K562 (cell line): ENCODE measurements around the gene CEBPA. TPM values are rescaled to one million over a fixed set of nuclear protein-coding genes. Genes with fewer than 3 reads are reported as not detected.

ENCODE experiments used
- ATAC-seq: fragments of 200-7000 bp; cut with Tn5 transposase; 3 replicates; pipeline ENCODE4 v1.9.1; 2020; ENCODE audit warnings: moderate library complexity
- BruUV-seq: library from RNA; stranded (reverse); fragments of 400-500 nt; replicated peaks from 2 replicates; lab custom pipeline; 2021; lab: Mats Ljungman, UMichigan
- CTCF ChIA-PET: fragments of 300-600 bp; formaldehyde crosslinking; extraction: SDS; loops from one replicate; lab custom pipeline; 2021; ENCODE audit warnings: low intra/inter-chr PET ratio; lab: Yijun Ruan, JAX
- POLR2A ChIA-PET: fragments of 300-600, 350-650 bp; sonication (Branson Sonifier 250); formaldehyde crosslinking; extraction: SDS; loops from one replicate; lab custom pipeline; 2021; ENCODE audit warnings: antibody characterized with exemption, inconsistent platforms; lab: Yijun Ruan, JAX
- DNase-seq, 4 experiments: peaks; one replicate each; pipeline versions ENCODE4 v3.0.0 to v3.0.0-alpha.2; 2011 to 2018; ENCODE audit warnings: low spot score in 3 of 4, mixed read lengths in 3 of 4; ENCODE audit errors: extremely low read depth in 1 of 4
- FAIRE-seq: peaks from 2 replicates; lab custom pipeline; 2011; peaks lifted over from hg19 to GRCh38; lab: Jason Lieb, UNC
- H2AFZ ChIP-seq: 2 replicates; pipeline ENCODE4 v1.6.0; 2011; ENCODE audit warnings: low read depth, low read length, control low read depth, inconsistent platforms
- H3K27ac ChIP-seq: fragments of 200-600 bp; 3 replicates; pipeline ENCODE4 v1.8.0; 2011; ENCODE audit warnings: low read depth, mild to moderate bottlenecking, control low read depth, inconsistent platforms, low read length, moderate library complexity, mixed read lengths; ENCODE audit errors: extremely low read depth
- H3K27me3 ChIP-seq, 2 experiments: fragments of 300-600 bp in 1 of 2; 2 replicates in 1 of 2; 3 replicates in 1 of 2; pipeline versions ENCODE4 v1.6.0 to v1.8.0; 2011; ENCODE audit warnings: inconsistent platforms in 2 of 2, low read length in 2 of 2, mild to moderate bottlenecking in 1 of 2, mixed read lengths in 1 of 2, moderate library complexity in 1 of 2; ENCODE audit not compliant: control insufficient read depth in 2 of 2, insufficient read depth in 2 of 2
- H3K36me3 ChIP-seq: fragments of 300-600 bp; 3 replicates; pipeline ENCODE4 v1.8.0; 2011; ENCODE audit warnings: mild to moderate bottlenecking, low read length, inconsistent platforms; ENCODE audit not compliant: control insufficient read depth, insufficient read depth
- H3K4me1 ChIP-seq, 2 experiments: fragments of 200-600 bp in 1 of 2; replicated peaks in 1 of 2; 2 replicates in 1 of 2; 3 replicates in 1 of 2; pipeline versions ENCODE4 v1.5.1 to v1.8.0; 2011; ENCODE audit warnings: inconsistent platforms in 2 of 2, low read length in 2 of 2, mild to moderate bottlenecking in 1 of 2, mixed read lengths in 1 of 2, moderate library complexity in 1 of 2; ENCODE audit not compliant: control insufficient read depth in 2 of 2, insufficient read depth in 2 of 2
- H3K4me2 ChIP-seq: 2 replicates; pipeline ENCODE4 v1.6.1; 2011; ENCODE audit warnings: low read length, control low read depth, inconsistent platforms, mixed read lengths; ENCODE audit not compliant: insufficient read depth
- H3K4me3 ChIP-seq: fragments of 200-600 bp; sonication (generic), shearing (Covaris generic); 2 replicates; pipeline ENCODE4 v1.5.1; 2016; ENCODE audit warnings: control low read depth, inconsistent platforms
- H3K79me2 ChIP-seq: fragments of 200-600 bp; 3 replicates; pipeline ENCODE4 v1.8.0; 2011; ENCODE audit warnings: low read length, inconsistent platforms; ENCODE audit not compliant: control insufficient read depth, insufficient read depth
- H3K9ac ChIP-seq, 2 experiments: 2 replicates each; pipeline versions ENCODE4 v1.6.0 to v1.6.1; 2011; ENCODE audit warnings: low read depth in 2 of 2, low read length in 2 of 2, control low read depth in 1 of 2, inconsistent platforms in 1 of 2, mild to moderate bottlenecking in 1 of 2, mixed read lengths in 1 of 2; ENCODE audit not compliant: insufficient read depth in 1 of 2
- H3K9me1 ChIP-seq: one replicate; pipeline ENCODE4 v1.6.0; 2011; ENCODE audit warnings: inconsistent platforms, mild to moderate bottlenecking, low read length, moderate library complexity; ENCODE audit not compliant: control insufficient read depth, insufficient read depth
- H3K9me3 ChIP-seq: replicated peaks from 2 replicates; pipeline ENCODE4 v1.5.1; 2011; ENCODE audit warnings: low read depth, low read length, inconsistent platforms; ENCODE audit not compliant: control insufficient read depth, insufficient read depth
- H4K20me1 ChIP-seq: replicated peaks from 2 replicates; pipeline ENCODE4 v1.6.1; 2011; ENCODE audit warnings: low read length, inconsistent platforms, mixed read lengths; ENCODE audit not compliant: control insufficient read depth, insufficient read depth
- ARID1B ChIP-seq: fragments of 450-650 bp; IDR thresholded peaks from 2 replicates; pipeline ENCODE4 v1.6.1; 2016; ENCODE audit warnings: antibody characterized with exemption, mild to moderate bottlenecking, inconsistent platforms
- ATF7 ChIP-seq: fragments of 450-650 bp; IDR thresholded peaks from 2 replicates; pipeline ENCODE4 v1.7.1; 2014; ENCODE audit warnings: mild to moderate bottlenecking, moderate library complexity
- HDAC2 ChIP-seq: fragments of 450-650 bp; IDR thresholded peaks from 2 replicates; pipeline ENCODE4 v1.6.1; 2016; ENCODE audit warnings: mild to moderate bottlenecking
- NONO ChIP-seq, 2 experiments: fragments of 200-400 bp in 1 of 2; fragments of 450-650 bp in 1 of 2; formaldehyde crosslinking in 1 of 2; IDR thresholded peaks; 2 replicates each; pipeline ENCODE4 v1.6.1; 2017; ENCODE audit warnings: low read depth in 2 of 2, mild to moderate bottlenecking in 2 of 2, moderate library complexity in 2 of 2, low read length in 1 of 2
- SP2 ChIP-seq: IDR thresholded peaks from 2 replicates; pipeline ENCODE4 v1.6.1; 2011; ENCODE audit warnings: mild to moderate bottlenecking, low read depth, low read length, moderate library complexity; ENCODE audit not compliant: poor library complexity, severe bottlenecking; ENCODE audit errors: extremely low read depth
- SRSF1 ChIP-seq: fragments of 200-400 bp; formaldehyde crosslinking; IDR thresholded peaks from 2 replicates; pipeline ENCODE4 v1.6.1; 2017; ENCODE audit warnings: mild to moderate bottlenecking, low read depth, low read length, moderate library complexity
- ZEB2 ChIP-seq: fragments of 450-650 bp; IDR thresholded peaks from 2 replicates; pipeline ENCODE4 v1.6.1; 2016
- ZNF583 ChIP-seq: fragments of 250-450 bp; sonication (Bioruptor Pico); IDR thresholded peaks from 2 replicates; pipeline ENCODE4 v1.4.0; 2020
- whole genome bisulfite sequencing: fragments of 100-300 bp; shearing (Covaris generic); methylation state at CpG from one replicate; pipeline ENCODE4 v1.1.6; 2016; ENCODE audit warnings: low coverage, mixed read lengths; ENCODE audit not compliant: insufficient coverage; ENCODE audit errors: missing lambda C conversion rate; 5-methylcytosine and 5-hydroxymethylcytosine counted together
- in situ Hi-C: fragments of 300-500 bp; cut with MboI; formaldehyde crosslinking; loops from 4 replicates; pipeline ENCODE4 v1.15.0; 2018; ENCODE audit warnings: inconsistent platforms, mixed read lengths
- intact Hi-C: fragments of 100-400 bp; cut with micrococcal nuclease; formaldehyde crosslinking; loops from 2 replicates; pipeline ENCODE4 v1.14.2; 2022
- polyA plus RNA-seq, 8 experiments: library from polyadenylated mRNA; depleted of rRNA in 4 of 8; stranded (reverse) in 5 of 8; unstranded in 3 of 8; fragments of >200 nt; fragmentation: Nextera tagmentation in 2 of 8; fragmentation: Illumina TruSeq in 1 of 8; extraction: Ambion mirVana in 2 of 8; extraction: Trizol in 1 of 8; gene quantifications; 2 replicates each; pipeline versions ENCODE4 v1.2.1 to v1.2.3, GENCODE V29; 2011 to 2014; ENCODE audit warnings: inconsistent platforms in 1 of 8, missing spikeins in 1 of 8
- total RNA-seq, 7 experiments: library from RNA; depleted of rRNA in 6 of 7; stranded (reverse); fragments of >200 nt in 6 of 7; fragmentation: Illumina TruSeq in 2 of 7; extraction: Trizol in 2 of 7; gene quantifications; 2 replicates each; pipeline versions ENCODE4 v1.2.1 to v1.2.3, GENCODE V29; 2011 to 2021; ENCODE audit warnings: low replicate concordance in 1 of 7
- TF ChIP-seq, protein P1 (sequence below): fragments of 250-450 bp; sonication (Bioruptor Pico); IDR thresholded peaks from 2 replicates; pipeline ENCODE4 v1.9.0; 2021; ENCODE audit warnings: mild to moderate bottlenecking
- TF ChIP-seq, protein P2 (sequence below): fragments of 450-650 bp; IDR thresholded peaks from one replicate; pipeline ENCODE4 v1.6.1; 2018; ENCODE audit warnings: mild to moderate bottlenecking, moderate library complexity; ENCODE audit not compliant: partially characterized antibody
- TF ChIP-seq, protein P3 (sequence below): fragments of 450-650 bp; formaldehyde crosslinking; IDR thresholded peaks from 2 replicates; pipeline ENCODE4 v1.4.0; 2020; ENCODE audit warnings: mild to moderate bottlenecking, moderate library complexity
- TF ChIP-seq, protein P4 (sequence below), 2 experiments: IDR thresholded peaks; 2 replicates each; pipeline ENCODE4 v1.6.1; 2011; ENCODE audit warnings: borderline replicate concordance in 1 of 2, control low read depth in 1 of 2, low read depth in 1 of 2, low read length in 1 of 2, mild to moderate bottlenecking in 1 of 2, mixed read lengths in 1 of 2, moderate library complexity in 1 of 2; ENCODE audit not compliant: insufficient read depth in 1 of 2, insufficient read length in 1 of 2, poor library complexity in 1 of 2, severe bottlenecking in 1 of 2; ENCODE audit errors: extremely low read depth in 1 of 2
- TF ChIP-seq, protein P5 (sequence below): fragments of 250-450 bp; sonication (Bioruptor Pico); IDR thresholded peaks from 2 replicates; pipeline ENCODE4 v1.5.0; 2020; ENCODE audit warnings: mild to moderate bottlenecking

CEBPA gene
- total and polyA plus RNA-seq, 9 of the 15 experiments (the other 6 are each of a cell fraction or from before 2014, with no cell fraction given), result 0.03 to 0.59 (median 0.15) TPM; not detected in 2

DNA sequence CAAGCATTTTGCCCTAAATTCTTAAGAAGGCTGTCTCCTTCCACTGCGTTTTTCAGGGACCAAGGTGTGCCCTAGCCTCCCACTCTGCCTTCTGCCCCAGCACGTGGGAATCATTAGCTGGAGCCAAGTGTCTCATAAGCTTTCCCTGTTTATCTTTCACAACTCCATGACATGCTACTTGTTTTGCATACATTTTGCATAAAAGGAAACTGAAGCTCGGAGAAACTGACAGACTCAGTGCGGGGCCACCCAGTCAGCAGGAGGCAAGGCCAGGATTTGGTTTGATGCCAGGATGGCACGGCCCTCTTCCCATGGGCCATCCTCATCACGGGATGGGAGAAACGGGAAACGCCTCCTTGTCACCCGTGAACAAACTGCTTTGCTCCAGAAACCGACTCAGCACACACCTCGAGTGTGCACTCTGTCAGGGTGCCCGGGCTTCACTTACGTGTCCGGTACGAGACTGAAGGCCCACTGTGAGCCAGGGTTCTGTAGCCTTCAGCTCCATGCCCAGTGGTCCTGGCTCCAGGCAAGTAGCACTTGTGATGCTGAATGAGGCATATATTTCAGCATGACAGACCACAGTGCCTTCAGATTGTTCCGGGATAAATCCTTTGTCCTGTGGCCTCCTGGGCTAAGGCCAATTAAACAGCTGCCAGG lies 9.6 kb downstream of the CEBPA start:
- TF ChIP-seq, protein P1, sequence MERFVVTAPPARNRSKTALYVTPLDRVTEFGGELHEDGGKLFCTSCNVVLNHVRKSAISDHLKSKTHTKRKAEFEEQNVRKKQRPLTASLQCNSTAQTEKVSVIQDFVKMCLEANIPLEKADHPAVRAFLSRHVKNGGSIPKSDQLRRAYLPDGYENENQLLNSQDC (CRISPR knock-in tag), result no peak
- TF ChIP-seq SP2 (no peak), NONO (IDR thresholded peaks at IDR 0.05; ENCODE audit: low read depth in 2 of 2, low read length in 1 of 2) (no peak), ZEB2 (no peak), ZNF583 (CRISPR knock-in tag) (no peak), ATF7 (no peak), SRSF1 (no peak), ARID1B (no peak), HDAC2 (no peak)
- TF ChIP-seq, protein P2, sequence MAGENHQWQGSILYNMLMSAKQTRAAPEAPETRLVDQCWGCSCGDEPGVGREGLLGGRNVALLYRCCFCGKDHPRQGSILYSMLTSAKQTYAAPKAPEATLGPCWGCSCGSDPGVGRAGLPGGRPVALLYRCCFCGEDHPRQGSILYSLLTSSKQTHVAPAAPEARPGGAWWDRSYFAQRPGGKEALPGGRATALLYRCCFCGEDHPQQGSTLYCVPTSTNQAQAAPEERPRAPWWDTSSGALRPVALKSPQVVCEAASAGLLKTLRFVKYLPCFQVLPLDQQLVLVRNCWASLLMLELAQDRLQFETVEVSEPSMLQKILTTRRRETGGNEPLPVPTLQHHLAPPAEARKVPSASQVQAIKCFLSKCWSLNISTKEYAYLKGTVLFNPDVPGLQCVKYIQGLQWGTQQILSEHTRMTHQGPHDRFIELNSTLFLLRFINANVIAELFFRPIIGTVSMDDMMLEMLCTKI, result no peak
- TF ChIP-seq, protein P3, sequence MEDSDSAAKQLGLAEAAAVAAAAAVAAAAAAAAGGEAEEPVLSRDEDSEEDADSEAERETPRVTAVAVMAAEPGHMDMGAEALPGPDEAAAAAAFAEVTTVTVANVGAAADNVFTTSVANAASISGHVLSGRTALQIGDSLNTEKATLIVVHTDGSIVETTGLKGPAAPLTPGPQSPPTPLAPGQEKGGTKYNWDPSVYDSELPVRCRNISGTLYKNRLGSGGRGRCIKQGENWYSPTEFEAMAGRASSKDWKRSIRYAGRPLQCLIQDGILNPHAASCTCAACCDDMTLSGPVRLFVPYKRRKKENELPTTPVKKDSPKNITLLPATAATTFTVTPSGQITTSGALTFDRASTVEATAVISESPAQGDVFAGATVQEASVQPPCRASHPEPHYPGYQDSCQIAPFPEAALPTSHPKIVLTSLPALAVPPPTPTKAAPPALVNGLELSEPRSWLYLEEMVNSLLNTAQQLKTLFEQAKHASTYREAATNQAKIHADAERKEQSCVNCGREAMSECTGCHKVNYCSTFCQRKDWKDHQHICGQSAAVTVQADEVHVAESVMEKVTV (CRISPR knock-in tag), result no peak
- TF ChIP-seq, protein P4, sequence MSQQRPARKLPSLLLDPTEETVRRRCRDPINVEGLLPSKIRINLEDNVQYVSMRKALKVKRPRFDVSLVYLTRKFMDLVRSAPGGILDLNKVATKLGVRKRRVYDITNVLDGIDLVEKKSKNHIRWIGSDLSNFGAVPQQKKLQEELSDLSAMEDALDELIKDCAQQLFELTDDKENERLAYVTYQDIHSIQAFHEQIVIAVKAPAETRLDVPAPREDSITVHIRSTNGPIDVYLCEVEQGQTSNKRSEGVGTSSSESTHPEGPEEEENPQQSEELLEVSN (IDR thresholded peaks at IDR 0.05; ENCODE audit: borderline replicate concordance in 1 of 2, extremely low read depth in 1 of 2, insufficient read depth in 1 of 2, insufficient read length in 1 of 2, low read depth in 1 of 2, low read length in 1 of 2, poor library complexity in 1 of 2, severe bottlenecking in 1 of 2), result no peak
- TF ChIP-seq, protein P5, sequence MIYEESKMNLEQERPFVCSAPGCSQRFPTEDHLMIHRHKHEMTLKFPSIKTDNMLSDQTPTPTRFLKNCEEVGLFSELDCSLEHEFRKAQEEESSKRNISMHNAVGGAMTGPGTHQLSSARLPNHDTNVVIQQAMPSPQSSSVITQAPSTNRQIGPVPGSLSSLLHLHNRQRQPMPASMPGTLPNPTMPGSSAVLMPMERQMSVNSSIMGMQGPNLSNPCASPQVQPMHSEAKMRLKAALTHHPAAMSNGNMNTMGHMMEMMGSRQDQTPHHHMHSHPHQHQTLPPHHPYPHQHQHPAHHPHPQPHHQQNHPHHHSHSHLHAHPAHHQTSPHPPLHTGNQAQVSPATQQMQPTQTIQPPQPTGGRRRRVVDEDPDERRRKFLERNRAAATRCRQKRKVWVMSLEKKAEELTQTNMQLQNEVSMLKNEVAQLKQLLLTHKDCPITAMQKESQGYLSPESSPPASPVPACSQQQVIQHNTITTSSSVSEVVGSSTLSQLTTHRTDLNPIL, result no peak
- H3K4me2 ChIP-seq, result no peak overlapping the region
- no peaks in the 10 kb centered on the region for H3K9me1 ChIP-seq
- peaks cover under 1% of the 10 kb centered on the region; the same call in 1 of the 2 replicates for H4K20me1 ChIP-seq
- H3K27ac ChIP-seq, result no peak overlapping the region
- H2AFZ ChIP-seq, result peak overlapping the region; percentile 9; the same call in 1 of the 2 replicates
- no peak for FAIRE-seq
- H3K36me3 ChIP-seq, result no peaks in the 10 kb centered on the region
- POLR2A ChIA-PET, result interaction anchor here (1.0 to 1.6 kb wide), 2 partner anchors 12 to 23 kb away, joined by 3 to 9 read pairs; no protein-coding TSS in a partner anchor
- in situ Hi-C loops, result no loop called here
- BruUV-seq, result no TSS peak
- CTCF ChIA-PET, result no interaction called here
- no peak for ATAC-seq
- peak overlapping the region in 1 of 2 experiments; percentile 38; a peak in 2 of 4 replicates for H3K9ac ChIP-seq
- no peak for DNase-seq
- H3K4me1 ChIP-seq, result peaks cover 12 to 21% of the 10 kb centered on the region in 2 experiments; a peak in 3 of 5 replicates
- H3K27me3 ChIP-seq, result peaks cover 8 to 43% of the 10 kb centered on the region in 2 experiments; a peak in 3 of 5 replicates
- intact Hi-C loops, result no loop called here
- 37% methylated on average over 15 of the region's 16 CpGs for WGBS
- no peaks in the 10 kb centered on the region for H3K79me2 ChIP-seq
- H3K9me3 ChIP-seq, result no peaks in the 10 kb centered on the region
- no peak overlapping the region for H3K4me3 ChIP-seq
